Hepatocyte (in vitro differentiated cells): ENCODE data around the gene PNO1.

Experiments
- EZH2 ChIP-seq: fragments of 200-600 bp; sonication (generic); IDR thresholded peaks from 2 replicates; pipeline ENCODE4 v1.6.1; 2016; ENCODE audit warnings: antibody characterized with exemption, mild to moderate bottlenecking, borderline replicate concordance
- EZH2phosphoT487 ChIP-seq: fragments of 200-600 bp; sonication (generic); IDR thresholded peaks from one replicate; pipeline ENCODE4 v1.6.1; 2018; ENCODE audit warnings: antibody characterized with exemption, mild to moderate bottlenecking, low read depth, moderate library complexity; ENCODE audit not compliant: unreplicated experiment, severe bottlenecking
- TF ChIP-seq, protein P1 (sequence below): fragments of 200-600 bp; sonication (generic); IDR thresholded peaks from 2 replicates; pipeline ENCODE4 v1.5.1; 2016; ENCODE audit warnings: antibody characterized with exemption, mild to moderate bottlenecking; ENCODE audit not compliant: poor library complexity

- TF ChIP-seq, protein P1, sequence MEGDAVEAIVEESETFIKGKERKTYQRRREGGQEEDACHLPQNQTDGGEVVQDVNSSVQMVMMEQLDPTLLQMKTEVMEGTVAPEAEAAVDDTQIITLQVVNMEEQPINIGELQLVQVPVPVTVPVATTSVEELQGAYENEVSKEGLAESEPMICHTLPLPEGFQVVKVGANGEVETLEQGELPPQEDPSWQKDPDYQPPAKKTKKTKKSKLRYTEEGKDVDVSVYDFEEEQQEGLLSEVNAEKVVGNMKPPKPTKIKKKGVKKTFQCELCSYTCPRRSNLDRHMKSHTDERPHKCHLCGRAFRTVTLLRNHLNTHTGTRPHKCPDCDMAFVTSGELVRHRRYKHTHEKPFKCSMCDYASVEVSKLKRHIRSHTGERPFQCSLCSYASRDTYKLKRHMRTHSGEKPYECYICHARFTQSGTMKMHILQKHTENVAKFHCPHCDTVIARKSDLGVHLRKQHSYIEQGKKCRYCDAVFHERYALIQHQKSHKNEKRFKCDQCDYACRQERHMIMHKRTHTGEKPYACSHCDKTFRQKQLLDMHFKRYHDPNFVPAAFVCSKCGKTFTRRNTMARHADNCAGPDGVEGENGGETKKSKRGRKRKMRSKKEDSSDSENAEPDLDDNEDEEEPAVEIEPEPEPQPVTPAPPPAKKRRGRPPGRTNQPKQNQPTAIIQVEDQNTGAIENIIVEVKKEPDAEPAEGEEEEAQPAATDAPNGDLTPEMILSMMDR = no peak
- TF ChIP-seq EZH2phosphoT487 = no peak
- TF ChIP-seq EZH2 = no peak
These were observed 45.9 kb downstream of the PNO1 start for GRCh38 chr2:68203587-68203986.
